Neuronal stem cell (in vitro differentiated cells): ENCODE measurements around the gene FOXP2.
A peak's percentile ranks its signal among the peaks of the same experiment; 100 is the strongest.
"Not testable (repeated sequence)": the region's sequence is repeated elsewhere in the genome, so short reads cannot be mapped to it uniquely, and the experiment has no call there.

ENCODE experiments used
- DNase-seq: peaks from one replicate; pipeline ENCODE4 v3.0.0-alpha.2; 2013; ENCODE audit warnings: low spot score
- H2AFZ ChIP-seq: one replicate; pipeline ENCODE4 v1.6.1; 2013; ENCODE audit warnings: mild to moderate bottlenecking, low read length, inconsistent platforms
- H2AK5ac ChIP-seq: 2 replicates; pipeline ENCODE4 v1.6.1; 2013; ENCODE audit warnings: low read depth, mild to moderate bottlenecking, inconsistent platforms, low read length, moderate library complexity, mixed read lengths
- H2BK120ac ChIP-seq: 2 replicates; pipeline ENCODE4 v1.6.1; 2013; ENCODE audit warnings: low read depth, mild to moderate bottlenecking, inconsistent platforms, low read length, moderate library complexity, mixed read lengths
- H2BK12ac ChIP-seq: one replicate; pipeline ENCODE4 v1.6.1; 2013; ENCODE audit warnings: low read length, inconsistent platforms
- H2BK15ac ChIP-seq: 2 replicates; pipeline ENCODE4 v1.6.1; 2013; ENCODE audit warnings: mild to moderate bottlenecking, low read length, inconsistent platforms, mixed read lengths
- H2BK5ac ChIP-seq: one replicate; pipeline ENCODE4 v1.6.1; 2013; ENCODE audit warnings: inconsistent platforms, mild to moderate bottlenecking, low read length, moderate library complexity
- H3K14ac ChIP-seq: one replicate; pipeline ENCODE4 v1.6.1; 2013; ENCODE audit warnings: low read length, inconsistent platforms
- H3K18ac ChIP-seq: 2 replicates; pipeline ENCODE4 v1.6.1; 2013; ENCODE audit warnings: low read length, inconsistent platforms
- H3K23ac ChIP-seq: 2 replicates; pipeline ENCODE4 v1.6.1; 2013; ENCODE audit warnings: low read depth, mild to moderate bottlenecking, mixed read lengths, low read length, inconsistent platforms; ENCODE audit not compliant: poor library complexity
- H3K27ac ChIP-seq: replicated peaks from 3 replicates; pipeline ENCODE4 v1.5.1; 2013; ENCODE audit warnings: low read length, inconsistent platforms
- H3K27me3 ChIP-seq, 3 experiments: 2 replicates each; pipeline ENCODE4 v1.6.1; 2013; ENCODE audit warnings: low read length in 3 of 3, mild to moderate bottlenecking in 2 of 3, inconsistent platforms in 1 of 3, low read depth in 1 of 3, mixed read lengths in 1 of 3, moderate library complexity in 1 of 3; ENCODE audit not compliant: control insufficient read depth in 3 of 3, insufficient read depth in 3 of 3
- H3K36me3 ChIP-seq, 2 donors: replicated peaks in 1 of 2; 2 replicates each; pipeline ENCODE4 v1.6.1; 2013; ENCODE audit warnings: low read length in 2 of 2; ENCODE audit not compliant: control insufficient read depth in 2 of 2, insufficient read depth in 2 of 2
- H3K4ac ChIP-seq: 2 replicates; pipeline ENCODE4 v1.6.1; 2013; ENCODE audit warnings: inconsistent platforms, mild to moderate bottlenecking, low read length, moderate library complexity
- H3K4me1 ChIP-seq, 2 donors: 1 replicate in 1 of 2; 2 replicates in 1 of 2; pipeline ENCODE4 v1.6.1; 2013; ENCODE audit warnings: low read length in 2 of 2, low read depth in 1 of 2; ENCODE audit not compliant: control insufficient read depth in 2 of 2, insufficient read depth in 1 of 2
- H3K4me2 ChIP-seq: one replicate; pipeline ENCODE4 v1.6.1; 2013; ENCODE audit warnings: mild to moderate bottlenecking, low read length, inconsistent platforms; ENCODE audit not compliant: insufficient read depth, poor library complexity, severe bottlenecking
- H3K4me3 ChIP-seq, 2 donors: 2 replicates each; pipeline ENCODE4 v1.5.1; 2013; ENCODE audit warnings: low read length in 2 of 2, mild to moderate bottlenecking in 2 of 2, inconsistent platforms in 1 of 2, moderate library complexity in 1 of 2
- H3K79me1 ChIP-seq: one replicate; pipeline ENCODE4 v1.6.1; 2013; ENCODE audit warnings: low read depth, mild to moderate bottlenecking, inconsistent platforms, low read length, moderate library complexity
- H3K9ac ChIP-seq: one replicate; pipeline ENCODE4 v1.6.1; 2013; ENCODE audit warnings: mild to moderate bottlenecking, low read depth, low read length, inconsistent platforms; ENCODE audit not compliant: poor library complexity
- H3K9me3 ChIP-seq, 2 donors: replicated peaks in 1 of 2; 2 replicates each; pipeline versions ENCODE3 to v1.6.1; 2013; ENCODE audit warnings: low read length in 2 of 2, mild to moderate bottlenecking in 2 of 2, inconsistent platforms in 1 of 2, low read depth in 1 of 2, mixed read lengths in 1 of 2, moderate library complexity in 1 of 2; ENCODE audit not compliant: control insufficient read depth in 2 of 2, insufficient read depth in 1 of 2
- H4K8ac ChIP-seq: one replicate; pipeline ENCODE4 v1.6.1; 2013; ENCODE audit warnings: low read depth, mild to moderate bottlenecking, inconsistent platforms, low read length, moderate library complexity
- H4K91ac ChIP-seq: one replicate; pipeline ENCODE4 v1.6.1; 2013; ENCODE audit warnings: low read length, low read depth, mild to moderate bottlenecking, inconsistent platforms; ENCODE audit not compliant: poor library complexity
- WGBS, 2 donors: extraction: QIAGEN DNeasy Blood & Tissue Kit; methylation state at CpG; one replicate each; pipeline ENCODE4 v1.1.7; 2013; ENCODE audit warnings: missing lambda C conversion rate in 2 of 2, mixed read lengths in 1 of 2; ENCODE audit not compliant: insufficient read length in 2 of 2, insufficient replicate concordance in 1 of 2; ENCODE audit errors: extremely low coverage in 2 of 2; 5-methylcytosine and 5-hydroxymethylcytosine counted together

FOXP2 gene

GRCh38 chr7:114507381-114507780 is 92.8 kb downstream of the FOXP2 start:
- Histone ChIP-seq H3K27ac (no peak overlapping the region), H3K36me3 (no peaks in the 10 kb centered on the region), H3K9me3 (no peaks in the 10 kb centered on the region)

GRCh38 chr7:114508086-114508485 is 93.5 kb downstream of the FOXP2 start:
- Histone ChIP-seq H2BK5ac (no peak overlapping the region), H2AFZ (no peak overlapping the region), H2BK12ac (no peak overlapping the region), H2BK15ac (no peak overlapping the region), H3K9ac (no peak overlapping the region), H3K14ac (no peak overlapping the region), H2BK120ac (no peak overlapping the region), H3K9me3 (no peaks in the 10 kb centered on the region), H3K18ac (no peak overlapping the region), H4K8ac (no peak overlapping the region), H3K27ac (no peak overlapping the region), H3K4me1 (no peaks in the 10 kb centered on the region), H3K36me3 (no peaks in the 10 kb centered on the region), H3K79me1 (no peaks in the 10 kb centered on the region), H4K91ac (peak overlapping the region; percentile 0), H3K4ac (no peak overlapping the region), H3K27me3 (no peaks in the 10 kb centered on the region), H3K23ac (no peak overlapping the region), H2AK5ac (no peak overlapping the region), H3K4me2 (no peak overlapping the region), H3K4me3 (no peak overlapping the region)
- DNase-seq, result no peak

More at GRCh38 chr7:114507381-114507780, 92.8 kb downstream of the FOXP2 start:
- Histone ChIP-seq H2BK120ac (no peak overlapping the region), H3K4me2 (no peak overlapping the region), H4K8ac (no peak overlapping the region), H4K91ac (no peak overlapping the region), H2AFZ (no peak overlapping the region), H2BK12ac (no peak overlapping the region), H3K4me3 (no peak overlapping the region), H2BK5ac (no peak overlapping the region), H3K14ac (no peak overlapping the region), H3K27me3 (no peaks in the 10 kb centered on the region), H3K4me1 (no peaks in the 10 kb centered on the region), H3K4ac (no peak overlapping the region), H3K23ac (no peak overlapping the region), H2AK5ac (no peak overlapping the region), H3K18ac (no peak overlapping the region), H3K9ac (no peak overlapping the region), H2BK15ac (no peak overlapping the region), H3K79me1 (no peaks in the 10 kb centered on the region)
- no CpG with 5 or more reads among the region's 1 CpG for WGBS, 2 donors
- no peak for DNase-seq

DNA sequence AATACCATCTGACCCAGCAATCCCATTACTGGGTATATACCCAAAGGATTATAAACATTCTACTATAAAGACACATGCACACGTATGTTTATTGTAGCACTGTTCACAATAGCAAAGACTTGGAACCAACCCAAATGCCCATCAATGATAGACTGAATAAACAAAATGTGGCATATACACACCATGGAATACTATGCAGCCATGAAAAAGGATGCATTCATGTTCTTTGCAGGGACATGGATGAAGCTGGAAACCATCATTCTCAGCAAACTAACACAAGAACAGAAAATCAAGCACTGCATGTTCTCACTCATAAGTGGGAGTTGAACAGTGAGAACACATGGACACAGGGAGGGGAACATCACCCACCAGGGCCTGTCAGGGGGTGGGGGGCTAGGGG is 96.2 kb downstream of the FOXP2 start:
- H3K4me1 ChIP-seq, H3K9me3 ChIP-seq, H3K79me1 ChIP-seq, H3K14ac ChIP-seq, H3K4me3 ChIP-seq, H2BK12ac ChIP-seq, H3K9ac ChIP-seq, H2BK15ac ChIP-seq, H3K36me3 ChIP-seq, H4K91ac ChIP-seq, H2BK5ac ChIP-seq, H3K27me3 ChIP-seq, H2AK5ac ChIP-seq, H4K8ac ChIP-seq, H3K18ac ChIP-seq, H3K23ac ChIP-seq, DNase-seq, H3K4ac ChIP-seq, H2BK120ac ChIP-seq, H3K27ac ChIP-seq, H2AFZ ChIP-seq, H3K4me2 ChIP-seq: not testable (repeated sequence)
- no CpG with 5 or more reads among the region's 1 CpG for WGBS, 2 donors

- no peak overlapping the region for H3K4me3 ChIP-seq
- WGBS, 2 donors, result no CpG with 5 or more reads among the region's 1 CpG
- no peak overlapping the region for H3K18ac ChIP-seq
Measured at GRCh38 chr7:114519240-114519639, 104.6 kb downstream of the FOXP2 start.

More at GRCh38 chr7:114519240-114519639, 104.6 kb downstream of the FOXP2 start:
- no peak overlapping the region for H2BK120ac ChIP-seq
- H3K79me1 ChIP-seq, result no peaks in the 10 kb centered on the region
- H2BK5ac ChIP-seq, result no peak overlapping the region
- H4K91ac ChIP-seq, result no peak overlapping the region
- H2BK15ac ChIP-seq, result no peak overlapping the region
- no peak overlapping the region for H2BK12ac ChIP-seq
- H3K4ac ChIP-seq, result no peak overlapping the region
- no peaks in the 10 kb centered on the region for H3K27me3 ChIP-seq
- no peaks in the 10 kb centered on the region for H3K4me1 ChIP-seq
- no peak overlapping the region for H3K14ac ChIP-seq
- no peaks in the 10 kb centered on the region for H3K36me3 ChIP-seq
- H2AK5ac ChIP-seq, result no peak overlapping the region
- no peak for DNase-seq
- H3K4me2 ChIP-seq, result no peak overlapping the region
- no peak overlapping the region for H3K27ac ChIP-seq
- H3K23ac ChIP-seq, result no peak overlapping the region
- H4K8ac ChIP-seq, result no peak overlapping the region
- no peaks in the 10 kb centered on the region for H3K9me3 ChIP-seq
- H2AFZ ChIP-seq, result no peak overlapping the region
- H3K9ac ChIP-seq, result no peak overlapping the region
